Adipose tissue (tissue), 3 donors: Measurements from ENCODE around the gene TOX2. TPM values are rescaled to one million over a fixed set of nuclear protein-coding genes. Genes with fewer than 3 reads are reported as not detected.

Experiments
- H3K27ac ChIP-seq: one replicate; pipeline ENCODE4 v1.5.1; 2013; ENCODE audit warnings: low read depth, low read length
- WGBS, 3 donors: extraction: QIAGEN DNeasy Blood & Tissue Kit; methylation state at CpG; one replicate each; pipeline ENCODE4 v1.1.7; 2013; 5-methylcytosine and 5-hydroxymethylcytosine counted together
- polyA plus RNA-seq, 3 donors: library from polyadenylated mRNA; stranded (reverse); fragments of 200-250 nt; gene quantifications; one replicate each; pipeline ENCODE4 v1.2.3, GENCODE V29; 2013
- donor health status: healthy with polysubstance abuse.
- donor health status: Bipolar disorder and iron deficiency.
- donor health status: healthy.

TOX2 gene
- polyA plus RNA-seq, 3 donors = 1.4 to 9.9 (median 2.3) TPM

GRCh38 chr20:43948455-43948854, 33.8 kb downstream of the TOX2 start:
- 77 to 91% (median 87%) methylated on average over 8 of the region's 8 CpGs for WGBS, 3 donors
- no peak overlapping the region for H3K27ac ChIP-seq

GRCh38 chr20:43949248-43949647, 34.6 kb downstream of the TOX2 start:
- H3K27ac ChIP-seq = no peak overlapping the region
- WGBS, 3 donors = 91 to 97% (median 97%) methylated on average over 6 of the region's 6 CpGs

- H3K27ac ChIP-seq = no peak overlapping the region
- WGBS, 3 donors = 48 to 57% (median 51%) methylated on average over 17 to 18 of the region's 18 CpGs
These were observed 35.3 kb downstream of the TOX2 start for GRCh38 chr20:43949741-43950618.

- WGBS, 3 donors = 58 to 71% (median 70%) methylated on average over 8 of the region's 8 CpGs
- no peak overlapping the region for H3K27ac ChIP-seq
These were observed 39.4 kb downstream of the TOX2 start for GRCh38 chr20:43953919-43954592.

- WGBS, 3 donors = 59 to 80% (median 68%) methylated on average over 6 of the region's 6 CpGs
- no peak overlapping the region for H3K27ac ChIP-seq
These were observed 40.0 kb downstream of the TOX2 start for GRCh38 chr20:43954704-43955061.

GRCh38 chr20:43955062-43955749, 40.6 kb downstream of the TOX2 start:
- H3K27ac ChIP-seq = no peak overlapping the region

GRCh38 chr20:43955750-43956191, 41.1 kb downstream of the TOX2 start:
- no peak overlapping the region for H3K27ac ChIP-seq
- WGBS, 3 donors = 61 to 77% (median 68%) methylated on average over 8 of the region's 8 CpGs

More at GRCh38 chr20:43955062-43955749, 40.6 kb downstream of the TOX2 start:
- WGBS, 3 donors = 13 to 40% (median 21%) methylated on average over 6 of the region's 6 CpGs

- no peak overlapping the region for H3K27ac ChIP-seq
- WGBS, 3 donors = 39 to 88% (median 86%) methylated on average over 3 of the region's 3 CpGs
These were observed 42.7 kb downstream of the TOX2 start for GRCh38 chr20:43957392-43957791.

GRCh38 chr20:43958626-43959025, 44.0 kb downstream of the TOX2 start:
- no peak overlapping the region for H3K27ac ChIP-seq
- WGBS, 3 donors = 84 to 89% (median 85%) methylated on average over 2 of the region's 2 CpGs

GRCh38 chr20:43959079-43959919, 44.6 kb downstream of the TOX2 start:
- H3K27ac ChIP-seq = no peak overlapping the region
- WGBS, 3 donors = 10 to 23% (median 18%) methylated on average over 19 of the region's 19 CpGs

- H3K27ac ChIP-seq = no peak overlapping the region
- WGBS, 3 donors = 66 to 86% (median 81%) methylated on average over 4 of the region's 4 CpGs
These were observed 45.2 kb downstream of the TOX2 start for GRCh38 chr20:43959920-43960227.

GRCh38 chr20:43960231-43960630, 45.6 kb downstream of the TOX2 start:
- no peak overlapping the region for H3K27ac ChIP-seq
- WGBS, 3 donors = 72 to 83% (median 83%) methylated on average over 2 of the region's 2 CpGs

GRCh38 chr20:43961116-43961515, 46.5 kb downstream of the TOX2 start:
- H3K27ac ChIP-seq = no peak overlapping the region
- WGBS, 3 donors = 93 to 97% (median 94%) methylated on average over 5 of the region's 5 CpGs

- WGBS, 3 donors = 59 to 85% (median 82%) methylated on average over 18 of the region's 18 CpGs
These were observed 47.2 kb downstream of the TOX2 start for GRCh38 chr20:43961541-43962471.

GRCh38 chr20:43962530-43962929, 47.9 kb downstream of the TOX2 start:
- H3K27ac ChIP-seq = no peak overlapping the region
- WGBS, 3 donors = 86 to 93% (median 91%) methylated on average over 4 of the region's 4 CpGs

More at GRCh38 chr20:43961541-43962471, 47.2 kb downstream of the TOX2 start:
- H3K27ac ChIP-seq = no peak overlapping the region

- H3K27ac ChIP-seq = no peak overlapping the region
- WGBS, 3 donors = 77 to 88% (median 85%) methylated on average over 5 of the region's 5 CpGs
These were observed 48.6 kb downstream of the TOX2 start for GRCh38 chr20:43963233-43963632.
